NCI-H2029 treated with DMSO at 0.1 percent for 48 hours (cell line): ENCODE measurements around the gene DDX54.

Experiments used
- DNase-seq: peaks from one replicate; lab custom pipeline; 2025; lab: John Stamatoyannopoulos, UW

DDX54 gene

DNA sequence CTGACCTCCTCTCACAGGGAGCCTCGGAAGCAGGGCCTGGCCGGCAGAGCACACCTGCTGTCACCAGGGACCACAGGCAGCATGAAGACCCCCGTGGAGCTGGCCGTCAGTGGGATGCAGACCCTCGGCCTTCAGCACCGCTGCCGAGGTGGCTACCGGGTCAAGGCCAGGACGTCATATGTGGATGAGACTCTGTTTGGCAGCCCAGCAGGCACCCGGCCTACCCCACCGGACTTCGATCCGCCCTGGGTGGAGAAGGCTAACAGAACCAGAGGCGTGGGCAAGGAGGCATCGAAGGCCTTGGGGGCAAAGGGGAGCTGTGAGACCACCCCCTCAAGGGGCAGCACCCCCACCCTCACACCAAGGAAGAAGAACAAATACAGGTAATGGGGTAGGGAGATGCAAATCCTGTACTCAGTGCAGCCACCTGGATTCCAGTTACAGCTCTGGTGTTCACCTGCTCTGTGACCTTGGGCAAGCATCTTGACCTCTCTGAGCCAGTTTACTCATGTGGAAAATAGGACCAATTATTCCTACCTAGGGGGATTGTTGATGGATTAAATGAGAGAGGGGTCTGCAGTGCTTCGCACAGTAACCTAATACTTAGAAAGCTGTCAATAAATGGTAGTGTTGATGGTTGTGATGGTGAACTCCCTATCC lies 1.5 kb upstream of the DDX54 start:
- no peak for DNase-seq

DNA sequence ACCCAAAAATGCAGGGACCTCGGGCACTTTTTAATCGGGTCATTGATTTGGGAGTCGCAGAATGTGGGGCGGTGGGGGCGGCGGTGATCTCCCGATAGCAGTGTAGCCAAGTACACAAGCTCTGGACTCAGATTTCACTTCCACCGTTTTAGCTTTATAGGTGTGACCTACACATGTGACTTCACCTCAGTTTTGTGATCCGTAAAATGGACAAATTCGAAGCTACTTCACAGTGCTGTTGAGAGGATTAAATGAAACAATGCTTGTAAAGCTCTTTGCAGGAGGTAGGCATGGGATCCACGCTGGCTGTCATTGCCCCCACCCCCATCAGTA lies 721 bp upstream of the DDX54 start:
- DNase-seq = no peak

DNA sequence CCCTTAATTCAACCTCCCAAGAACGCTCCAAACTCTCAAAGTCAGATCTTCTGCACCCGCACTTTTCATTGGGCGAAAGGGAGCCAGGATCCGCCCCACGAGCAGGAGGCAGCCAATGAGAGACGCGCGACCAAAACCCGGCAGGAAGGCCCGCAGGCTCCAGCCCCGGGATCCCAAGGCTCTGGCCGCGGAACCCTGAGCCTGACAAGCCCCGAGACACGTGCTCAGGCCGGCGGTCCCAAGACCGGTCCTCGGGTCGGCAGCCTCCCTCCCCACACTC lies 438 bp downstream of the DDX54 start:
- DNase-seq = peak; percentile 67

DNA sequence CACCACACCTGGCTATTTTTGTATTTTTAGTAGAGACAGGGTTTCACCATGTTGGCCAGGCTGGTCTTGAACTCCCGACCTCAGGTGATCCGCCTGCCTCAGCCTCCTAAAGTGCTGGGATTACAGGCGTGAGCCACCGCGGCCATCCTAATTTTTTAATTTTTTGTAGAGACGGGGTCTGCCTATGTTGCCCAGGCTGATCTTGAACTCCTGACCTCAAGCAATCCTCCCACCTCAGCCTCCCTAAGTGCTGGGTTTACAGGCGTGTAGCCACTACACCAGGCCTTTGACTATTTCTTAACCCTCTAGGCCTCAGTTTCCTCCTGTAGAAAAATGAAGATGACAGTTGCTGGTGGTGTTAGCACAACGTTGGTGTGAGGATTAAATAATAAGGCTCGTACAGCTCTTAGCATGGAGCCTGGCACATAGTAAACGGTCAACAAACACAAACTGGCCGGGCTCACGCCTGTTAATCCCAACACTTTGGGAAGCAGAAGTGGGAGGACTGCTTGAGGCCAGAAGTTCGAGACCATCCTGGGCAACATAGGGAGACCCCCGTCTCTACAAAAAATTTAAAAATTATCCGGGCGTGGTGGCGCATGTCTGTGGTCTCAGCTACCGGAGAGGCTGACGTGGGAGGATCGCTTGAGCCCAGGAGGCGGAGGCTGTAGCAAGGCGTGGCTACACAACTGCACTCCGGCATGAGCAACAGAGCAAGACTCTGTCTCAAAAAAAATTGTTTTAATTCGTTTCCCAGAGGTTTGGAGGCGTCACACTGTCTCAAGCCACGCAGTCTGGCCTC lies 979 bp downstream of the DDX54 start:
- DNase-seq = no peak

DNA sequence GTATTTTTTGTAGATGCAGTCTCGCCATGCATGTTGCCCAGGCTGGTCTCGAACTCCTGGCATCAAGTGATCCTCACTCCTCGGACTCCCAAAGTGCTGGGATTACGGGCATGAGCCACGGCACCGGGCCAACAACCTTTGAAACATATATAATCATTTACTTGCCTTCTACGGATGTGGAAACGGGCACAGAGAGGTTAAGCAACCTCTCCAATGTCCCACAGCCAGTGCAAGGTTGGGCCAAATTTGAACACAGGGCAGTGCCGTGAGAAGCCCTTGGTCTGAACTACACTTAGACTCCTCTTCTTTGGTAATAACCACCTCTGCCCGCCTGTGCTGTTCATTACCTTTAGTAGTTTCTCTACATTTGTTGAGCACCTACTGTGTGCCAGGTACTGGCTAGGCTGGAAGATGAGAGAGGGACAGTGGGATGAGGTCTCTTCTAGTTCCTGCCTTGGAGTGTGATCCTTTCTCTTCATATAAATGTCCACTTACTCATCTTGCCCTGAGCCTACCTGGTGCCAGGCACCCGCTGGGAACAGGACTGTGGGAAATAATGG lies 2.2 kb downstream of the DDX54 start:
- no peak for DNase-seq

DNA sequence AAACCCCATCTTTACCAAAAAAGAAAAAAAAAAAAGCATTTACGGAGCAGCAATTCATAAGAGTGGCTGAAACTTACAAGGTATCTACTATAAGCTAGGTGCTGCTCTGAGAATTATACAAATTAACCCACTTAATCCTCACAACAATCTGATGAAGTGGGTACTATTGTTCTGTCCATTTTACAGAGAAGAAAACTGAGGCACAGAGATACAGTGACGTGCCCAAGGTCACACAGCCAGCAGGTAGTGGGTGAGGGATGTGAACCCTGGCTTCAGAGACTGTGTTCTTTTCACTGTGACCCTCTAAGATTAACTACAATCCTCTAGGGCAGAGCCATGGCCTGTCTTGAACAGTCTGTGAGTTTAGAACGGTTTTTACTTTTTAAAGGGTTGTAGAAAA lies 3.3 kb downstream of the DDX54 start:
- no peak for DNase-seq

DNA sequence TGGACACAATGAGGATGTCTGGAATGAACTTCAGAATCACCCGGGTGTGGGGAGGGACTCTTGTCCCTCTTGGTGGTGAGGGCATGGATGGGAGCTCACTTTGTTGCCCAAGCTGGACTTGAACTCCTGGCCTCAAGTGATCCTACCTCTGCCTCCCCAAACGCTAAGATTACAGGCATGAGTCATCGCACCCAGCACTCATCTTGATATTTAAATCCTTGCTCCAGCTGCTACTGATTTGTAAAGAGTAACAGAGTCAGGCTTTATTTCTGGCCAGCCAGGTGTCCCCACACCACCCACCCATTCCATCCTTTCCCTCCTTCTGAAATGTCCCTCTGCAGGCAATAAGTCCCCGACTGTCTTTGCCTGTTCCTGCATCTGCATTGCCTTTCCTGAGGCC lies 4.9 kb downstream of the DDX54 start:
- no peak for DNase-seq

DNA sequence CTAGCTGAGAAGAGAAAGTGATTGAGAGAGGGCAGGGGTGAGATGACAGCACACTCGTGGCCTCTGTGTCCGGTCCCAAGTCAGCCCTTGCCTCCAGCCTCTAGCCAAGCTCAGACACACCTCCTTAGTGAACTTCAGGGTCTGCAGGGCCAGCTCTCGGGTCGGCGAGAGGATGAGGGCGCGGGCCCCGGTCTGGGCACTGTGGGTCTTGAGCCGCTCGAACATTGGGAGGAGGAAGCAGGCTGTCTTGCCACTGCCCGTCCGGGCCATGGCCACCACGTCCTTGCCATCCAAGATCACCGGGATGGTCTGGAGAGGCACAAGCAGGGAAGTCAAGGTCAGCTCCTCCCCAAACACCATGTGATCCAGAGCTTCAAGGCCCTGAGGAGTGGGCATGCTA lies 6.3 kb downstream of the DDX54 start:
- DNase-seq = no peak

DNA sequence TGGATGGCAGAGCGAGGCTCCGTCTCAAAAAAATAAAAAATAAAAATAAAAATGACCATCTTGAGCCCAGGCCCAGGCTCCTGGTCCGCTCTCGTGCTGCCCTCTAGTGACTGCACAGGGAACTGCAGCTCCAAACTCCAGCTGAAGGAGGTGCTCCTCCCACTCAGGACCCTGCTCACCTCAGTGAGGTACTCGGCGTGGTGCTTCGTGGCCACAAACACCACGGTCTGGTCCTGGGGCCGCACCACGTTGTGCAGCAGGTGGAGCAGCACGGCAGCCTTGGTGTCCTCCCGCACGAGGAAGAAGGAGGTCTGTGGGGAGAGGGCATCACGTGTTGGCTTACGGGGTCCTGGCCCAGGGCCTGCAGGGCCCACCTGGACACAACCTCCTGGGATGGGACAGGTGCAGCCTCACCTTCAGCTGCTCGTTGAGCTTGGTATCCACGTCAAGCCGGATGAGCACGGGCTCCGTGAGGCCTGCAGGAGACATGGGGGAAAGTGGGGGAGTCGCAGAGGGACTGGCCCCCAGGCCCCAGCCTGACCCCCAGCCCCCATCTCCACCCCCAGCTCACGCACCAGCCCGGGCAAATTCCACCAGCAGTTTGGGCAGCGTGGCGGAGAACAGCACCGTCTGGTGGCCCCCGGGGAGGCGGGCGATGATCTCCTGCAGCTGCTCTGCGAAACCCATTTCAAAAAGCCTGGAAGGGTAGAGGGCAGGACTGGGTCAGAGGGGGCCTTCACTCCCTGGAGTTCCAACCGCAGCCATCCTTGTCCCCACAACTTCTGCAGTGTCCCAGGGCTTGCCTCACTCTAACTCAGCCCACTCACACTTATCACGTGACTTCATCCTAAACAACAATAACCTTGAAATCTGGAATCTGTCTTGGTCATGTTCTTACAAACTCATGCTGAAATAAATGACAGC lies 10.6 kb downstream of the DDX54 start:
- no peak for DNase-seq

DNA sequence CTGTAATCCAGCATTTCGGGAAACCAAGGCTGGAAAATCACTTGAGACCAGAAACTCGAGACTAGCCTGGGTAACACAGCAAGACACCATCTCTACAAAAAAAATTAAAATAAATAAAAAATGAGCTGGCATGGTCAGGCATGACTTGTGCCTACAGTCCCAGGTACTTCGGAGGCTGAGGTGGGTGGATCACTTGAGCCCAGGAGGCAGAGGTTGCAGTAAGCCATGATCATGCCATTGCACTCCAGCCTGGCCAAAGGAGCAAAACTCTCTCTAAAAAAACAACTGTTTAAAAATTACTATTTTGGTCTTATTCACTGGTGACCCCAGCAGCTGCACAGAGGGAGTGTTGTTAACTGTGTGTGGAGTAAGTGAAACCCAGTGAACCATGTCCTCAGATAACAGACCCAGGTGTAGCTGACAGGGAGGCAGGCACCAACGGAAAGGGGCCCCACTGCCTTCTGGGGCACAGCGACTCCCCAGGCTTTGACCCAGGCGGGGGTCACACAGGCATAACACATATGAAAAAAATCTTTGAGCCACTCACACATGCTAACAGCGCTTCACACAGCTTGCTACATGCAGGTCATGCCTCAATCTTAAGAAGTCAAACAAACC lies 12.1 kb downstream of the DDX54 start:
- DNase-seq = no peak

DNA sequence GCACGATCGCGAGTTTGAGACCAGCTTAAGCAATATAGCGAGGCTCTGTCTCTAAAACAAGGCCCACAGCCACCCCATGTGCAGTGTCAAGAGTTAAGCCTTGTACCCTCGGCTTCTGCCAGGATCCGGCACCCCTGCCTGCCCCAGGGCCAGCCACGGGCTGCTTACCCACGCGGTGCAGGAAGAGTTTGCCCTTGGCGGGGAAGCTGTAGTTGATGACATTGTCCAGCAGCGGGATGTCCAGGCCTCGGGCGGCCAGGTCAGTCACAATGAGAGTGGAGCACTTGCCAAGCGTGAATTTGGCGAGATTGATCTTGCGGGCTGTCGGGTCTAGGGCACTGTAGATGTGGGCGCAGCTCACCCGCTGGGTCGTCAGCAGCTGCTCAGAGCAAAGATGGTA lies 13.1 kb downstream of the DDX54 start:
- no peak for DNase-seq

DNA sequence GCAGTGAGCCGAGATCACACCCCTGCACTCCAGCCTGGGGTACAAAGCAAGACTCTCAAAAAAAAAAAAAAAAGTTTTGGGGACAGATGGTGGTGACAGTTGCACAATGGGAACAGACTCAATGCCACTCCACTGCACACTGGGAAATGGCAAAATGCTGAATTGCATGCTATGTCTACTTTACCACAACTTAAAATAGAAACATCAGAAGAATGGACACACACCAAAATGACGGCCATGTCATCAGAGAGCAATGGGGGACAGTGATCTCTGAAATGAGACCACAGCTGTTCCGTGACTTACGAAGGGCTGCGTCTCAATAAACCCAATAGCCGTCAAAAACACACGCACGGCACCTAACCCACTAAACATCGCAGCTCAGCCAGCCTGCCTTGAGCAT lies 13.7 kb downstream of the DDX54 start:
- no peak for DNase-seq

DNA sequence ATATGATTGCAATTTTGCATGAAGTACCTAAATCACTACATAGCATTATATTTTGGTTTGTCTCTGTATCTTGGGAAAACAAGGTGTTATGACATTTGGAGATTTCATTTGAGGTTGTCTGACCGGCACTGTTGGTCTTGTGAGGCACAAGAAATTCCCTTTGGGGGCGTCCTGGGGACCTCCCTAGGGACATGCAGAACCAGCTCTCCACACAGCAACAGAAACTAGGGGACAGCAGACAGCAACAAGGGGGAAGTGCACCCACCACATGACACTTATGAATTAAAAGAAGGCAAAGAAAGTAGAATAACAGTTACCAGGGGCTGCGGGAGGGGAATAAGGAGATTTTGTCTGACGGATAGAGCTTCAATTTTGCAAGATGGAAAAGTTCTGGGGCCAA lies 14.4 kb downstream of the DDX54 start:
- DNase-seq = no peak

DNA sequence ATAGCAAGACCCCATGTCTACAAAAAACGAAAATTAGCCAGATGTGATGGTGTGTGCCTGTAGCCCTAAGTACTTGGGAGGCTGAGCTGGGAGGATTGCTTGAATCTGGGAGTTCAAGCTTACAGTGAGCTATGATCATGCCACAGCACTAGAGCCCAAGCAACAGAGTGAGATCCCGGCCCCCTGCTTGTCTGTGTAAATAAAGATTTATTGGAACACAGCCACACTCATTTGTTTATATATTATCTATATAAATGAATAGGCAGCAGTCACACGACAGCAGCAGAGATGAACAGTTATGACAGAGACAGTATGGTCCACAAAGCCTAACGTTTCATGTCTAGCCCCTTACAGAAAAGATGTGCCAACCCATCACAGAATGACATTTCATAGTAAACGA lies 14.8 kb downstream of the DDX54 start:
- no peak for DNase-seq

DNA sequence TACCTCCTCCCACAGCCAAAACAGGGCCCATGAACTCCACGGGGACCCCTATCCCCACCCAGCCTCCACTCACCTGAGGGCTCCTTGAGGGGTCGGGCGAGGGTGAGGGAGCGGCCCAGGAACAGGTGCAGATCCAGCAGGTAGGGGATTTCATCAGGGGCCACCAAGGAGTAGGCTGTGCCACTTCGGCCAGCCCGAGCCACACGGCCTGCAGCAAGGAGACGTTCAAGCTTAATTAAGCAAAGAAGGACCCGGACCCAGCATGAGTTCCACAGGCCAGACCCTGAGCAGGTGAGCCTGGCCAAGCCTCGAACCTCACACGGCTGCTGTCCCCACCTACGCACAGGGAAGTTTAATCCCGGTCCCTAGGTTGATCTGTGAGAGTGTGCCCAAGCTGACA lies 15.6 kb downstream of the DDX54 start:
- DNase-seq = no peak

DNA sequence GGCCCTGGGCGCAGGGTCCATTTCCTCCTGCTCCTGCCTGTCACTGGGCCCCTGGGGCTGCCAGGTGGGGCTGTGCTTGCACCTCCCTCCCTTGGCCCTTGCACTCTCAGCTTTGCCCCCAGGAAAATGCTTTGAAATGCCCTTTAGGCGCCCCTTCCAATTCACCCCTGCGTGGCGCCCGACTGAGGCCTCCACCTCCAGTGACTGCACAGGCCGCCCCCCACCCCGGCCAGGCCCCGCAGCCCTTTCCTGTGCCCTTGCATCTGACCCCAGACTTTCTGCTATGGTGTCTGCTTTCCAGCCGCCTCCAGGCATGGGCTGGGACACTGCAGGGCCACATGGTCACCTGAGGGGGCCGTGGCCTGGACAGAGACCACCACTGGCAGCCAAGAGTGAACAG lies 17.4 kb downstream of the DDX54 start:
- no peak for DNase-seq

DNA sequence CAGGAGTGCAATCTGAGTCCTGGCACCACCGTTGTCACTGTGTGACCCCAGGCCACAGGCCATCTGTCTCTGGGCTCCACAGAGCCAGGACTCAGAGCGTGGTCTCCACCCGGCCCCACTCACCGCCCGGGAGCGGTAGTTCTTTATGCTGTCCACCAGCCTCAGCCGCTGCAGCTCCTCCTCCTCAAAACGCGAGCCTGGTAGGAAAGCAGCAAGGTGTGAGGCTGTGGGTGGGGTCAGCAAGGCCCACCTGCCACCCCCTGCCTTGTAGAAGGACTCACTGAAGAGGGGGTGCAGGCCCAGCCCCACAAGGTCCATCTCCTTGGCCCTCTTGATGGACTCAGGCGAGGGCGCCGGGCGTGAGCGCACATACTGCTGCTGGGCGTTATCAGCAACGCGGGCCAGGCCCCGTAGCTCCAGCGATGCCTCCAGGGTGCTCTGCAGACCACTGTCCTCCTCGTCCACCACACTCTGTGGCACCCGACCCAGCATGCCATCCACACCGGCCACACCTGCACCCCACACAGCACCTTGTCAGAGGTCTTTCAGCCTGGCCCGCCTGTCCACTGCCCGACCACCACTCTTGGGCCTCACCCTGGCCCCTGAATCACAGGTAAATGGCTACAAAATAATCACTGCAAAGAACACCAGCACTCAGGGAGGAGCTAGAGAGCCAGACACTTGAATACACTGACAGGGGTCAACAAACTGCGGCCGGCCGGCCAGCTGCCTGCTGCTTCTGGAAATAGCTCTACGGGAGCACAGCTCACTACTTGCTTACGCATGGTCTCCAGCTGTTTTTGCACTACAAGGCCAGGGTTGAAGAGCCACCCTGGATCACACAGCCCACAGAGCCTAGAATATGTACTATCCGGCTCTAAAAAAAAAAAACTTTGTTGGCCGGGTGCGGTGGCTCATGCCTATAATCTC lies 19.5 kb downstream of the DDX54 start:
- DNase-seq = no peak

DNA sequence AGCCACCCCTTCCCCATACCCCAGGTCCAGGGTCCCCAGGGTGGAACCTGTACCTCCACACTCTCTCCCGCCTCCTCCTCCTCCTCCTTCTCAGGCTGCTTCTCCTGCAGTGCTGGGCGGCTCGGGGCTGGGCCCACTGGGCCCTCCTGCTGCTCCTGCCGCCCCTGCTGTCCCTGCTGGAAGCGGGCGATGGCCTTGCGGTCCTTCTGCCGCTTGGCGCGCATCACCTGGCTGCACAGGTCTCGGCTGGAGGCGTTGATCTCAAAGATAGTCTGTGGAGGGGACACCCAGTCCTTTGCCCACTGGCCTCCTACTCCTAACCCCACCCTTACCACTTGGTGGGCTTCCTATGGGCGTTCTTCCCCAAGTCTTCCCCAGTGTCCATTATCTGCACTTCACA lies 21.3 kb downstream of the DDX54 start:
- DNase-seq = no peak

DNA sequence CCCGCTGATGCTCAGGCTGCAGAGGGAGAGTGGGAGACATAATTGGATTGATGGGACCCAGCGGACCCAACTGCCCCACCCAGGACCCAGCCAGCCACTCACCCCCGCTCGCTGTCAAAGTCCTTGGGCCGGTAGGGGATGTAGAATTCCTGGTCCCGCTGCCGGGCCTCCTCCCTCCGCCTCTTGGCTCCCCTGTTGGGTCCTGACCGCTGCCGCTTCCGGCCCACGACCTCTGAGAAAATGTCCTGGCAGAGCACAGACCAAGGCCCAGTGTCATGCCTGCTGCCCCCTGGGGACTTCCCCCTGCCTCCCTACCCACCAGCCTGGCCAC lies 22.3 kb downstream of the DDX54 start:
- no peak for DNase-seq

DNA sequence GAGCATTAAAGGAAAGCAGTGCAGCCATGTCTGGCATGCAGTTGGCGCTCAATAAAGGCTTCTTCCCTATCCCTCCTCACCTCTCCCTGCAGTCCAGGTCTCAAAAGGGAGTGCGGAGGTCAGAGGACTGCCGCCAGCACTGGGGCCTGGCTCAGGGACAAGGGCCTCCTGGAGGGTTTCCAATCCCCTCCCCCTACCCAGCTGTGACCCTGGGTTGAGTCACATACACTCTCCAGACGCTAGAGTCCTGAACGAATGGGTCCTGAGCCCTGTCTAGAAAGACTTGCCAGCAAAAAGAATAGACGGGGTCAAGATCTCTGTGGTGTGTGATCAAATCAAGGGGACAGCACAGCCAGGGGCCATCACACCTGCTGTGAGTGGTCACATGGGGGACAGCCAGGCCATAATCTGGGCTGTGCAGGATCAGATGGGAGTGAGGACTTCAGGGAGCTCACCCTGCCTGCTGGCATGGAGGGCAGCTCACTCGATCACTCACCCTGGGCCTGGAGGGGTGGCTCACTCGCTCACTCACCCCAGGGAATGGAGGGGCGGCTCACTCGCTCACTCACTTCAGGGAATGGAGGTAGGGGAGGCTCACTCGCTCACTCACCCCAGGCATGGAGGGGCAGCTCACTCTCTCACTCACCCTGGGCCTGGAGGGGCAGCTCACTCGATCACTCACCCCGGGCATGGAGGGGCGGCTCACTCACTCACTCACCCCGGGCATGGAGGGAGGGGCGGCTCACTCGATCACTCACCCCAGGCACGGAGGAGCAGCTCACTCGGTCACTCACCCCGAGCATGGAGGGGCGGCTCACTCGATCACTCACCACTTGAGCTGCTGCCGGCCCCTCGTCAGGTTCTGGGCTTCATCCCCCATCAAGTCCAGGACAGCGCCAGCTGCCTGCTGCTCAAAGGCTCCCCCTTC lies 22.9 kb downstream of the DDX54 start:
- no peak for DNase-seq
